DND-41 (cell line): ENCODE results near the gene B3GALT6.

Experiments
- EZH2 ChIP-seq: IDR thresholded peaks from 3 replicates; pipeline ENCODE4 v1.6.1; 2012; ENCODE audit warnings: borderline replicate concordance, low read depth, mild to moderate bottlenecking, moderate library complexity, low read length, inconsistent platforms; ENCODE audit not compliant: severe bottlenecking
- TF ChIP-seq, protein P1 (sequence below): IDR thresholded peaks from 2 replicates; pipeline ENCODE4 v1.5.1; 2012; ENCODE audit warnings: borderline replicate concordance, low read length, moderate library complexity, mild to moderate bottlenecking; ENCODE audit not compliant: poor library complexity, severe bottlenecking; ENCODE audit errors: extremely low read depth

DNA sequence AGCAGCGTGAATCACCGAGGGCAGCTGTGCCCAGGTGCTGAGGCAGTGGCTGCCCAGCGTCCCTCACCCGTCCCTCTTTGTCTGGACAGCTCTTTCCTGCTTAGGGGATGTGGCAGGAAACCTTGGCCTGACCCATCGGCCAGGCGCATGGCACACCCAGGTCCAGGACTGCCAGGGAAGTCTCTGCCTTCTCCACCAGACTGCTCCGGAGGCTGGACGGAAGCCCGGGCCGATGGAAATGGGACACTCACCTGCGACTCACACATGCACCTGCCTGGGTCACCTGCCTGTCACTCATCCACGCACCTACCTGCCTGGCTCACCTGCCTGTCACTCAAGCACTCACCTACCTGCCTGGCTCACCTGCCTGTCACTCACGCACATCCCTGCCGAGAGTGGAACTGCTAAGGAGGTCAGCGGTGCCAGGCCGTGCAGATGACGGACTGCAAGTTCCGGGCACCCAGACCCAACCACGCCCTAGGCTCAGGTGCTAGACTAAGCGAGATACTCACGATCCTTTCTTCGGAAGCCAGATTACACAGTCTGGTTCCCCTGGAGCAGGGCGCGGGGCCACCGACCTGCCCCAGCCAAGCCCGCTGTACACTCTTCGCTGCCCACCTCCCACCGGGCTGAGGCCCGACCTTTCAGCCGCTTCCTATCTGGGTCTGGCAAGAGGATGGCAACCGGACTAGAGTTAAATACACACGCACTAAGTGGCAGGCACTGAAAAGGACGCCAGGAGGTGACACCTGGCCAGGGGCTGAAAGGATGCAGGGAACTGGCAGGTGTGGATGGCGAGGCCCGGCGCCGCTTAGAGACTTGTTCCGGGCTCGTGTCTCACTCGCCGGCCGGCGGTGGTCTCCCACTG is 40.5 kb downstream of the B3GALT6 start:
- TF ChIP-seq, protein P1, sequence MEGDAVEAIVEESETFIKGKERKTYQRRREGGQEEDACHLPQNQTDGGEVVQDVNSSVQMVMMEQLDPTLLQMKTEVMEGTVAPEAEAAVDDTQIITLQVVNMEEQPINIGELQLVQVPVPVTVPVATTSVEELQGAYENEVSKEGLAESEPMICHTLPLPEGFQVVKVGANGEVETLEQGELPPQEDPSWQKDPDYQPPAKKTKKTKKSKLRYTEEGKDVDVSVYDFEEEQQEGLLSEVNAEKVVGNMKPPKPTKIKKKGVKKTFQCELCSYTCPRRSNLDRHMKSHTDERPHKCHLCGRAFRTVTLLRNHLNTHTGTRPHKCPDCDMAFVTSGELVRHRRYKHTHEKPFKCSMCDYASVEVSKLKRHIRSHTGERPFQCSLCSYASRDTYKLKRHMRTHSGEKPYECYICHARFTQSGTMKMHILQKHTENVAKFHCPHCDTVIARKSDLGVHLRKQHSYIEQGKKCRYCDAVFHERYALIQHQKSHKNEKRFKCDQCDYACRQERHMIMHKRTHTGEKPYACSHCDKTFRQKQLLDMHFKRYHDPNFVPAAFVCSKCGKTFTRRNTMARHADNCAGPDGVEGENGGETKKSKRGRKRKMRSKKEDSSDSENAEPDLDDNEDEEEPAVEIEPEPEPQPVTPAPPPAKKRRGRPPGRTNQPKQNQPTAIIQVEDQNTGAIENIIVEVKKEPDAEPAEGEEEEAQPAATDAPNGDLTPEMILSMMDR, result no peak
- TF ChIP-seq EZH2, result no peak
